ENCODE measurements around the gene C1orf53.

Gene C1orf53

DNA sequence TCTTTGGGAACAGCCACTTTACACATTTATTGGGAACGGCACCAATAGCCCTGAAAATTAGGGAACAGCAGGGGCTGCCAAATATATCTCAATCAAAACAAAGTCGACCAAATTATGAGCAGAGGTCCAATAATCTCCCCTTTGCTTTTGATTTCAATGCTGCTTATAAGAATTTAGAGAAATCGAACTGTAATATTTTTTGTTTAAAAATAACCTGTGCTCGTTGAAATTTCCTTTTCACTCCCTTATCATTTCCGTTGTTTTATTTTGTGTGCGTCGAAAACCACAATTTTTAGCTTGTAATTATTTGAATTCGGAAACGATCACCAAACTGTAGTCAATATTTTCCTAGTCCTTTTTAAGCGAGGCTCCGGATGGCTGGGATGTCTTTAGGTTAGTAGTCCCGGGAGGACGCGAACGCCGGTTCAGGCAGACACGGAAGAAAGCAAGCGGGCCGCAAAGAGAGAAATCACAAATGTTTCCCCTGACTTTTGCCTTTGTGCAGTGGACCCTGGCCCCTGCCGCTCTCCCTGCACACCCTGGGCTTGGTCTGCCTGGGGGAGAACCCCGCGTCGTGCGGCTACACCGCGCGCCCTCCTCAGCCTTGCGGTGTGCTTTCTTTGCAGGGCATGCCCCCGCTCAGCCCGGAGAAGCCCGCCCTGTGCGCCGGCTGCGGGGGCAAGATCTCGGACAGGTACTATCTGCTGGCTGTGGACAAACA is 17.1 kb downstream of the C1orf53 start:
- ChIA-PET POLR2A (no interaction called here), CTCF (interaction anchor here (2.9 kb wide), 1 partner anchor 16 kb away, joined by 10 read pairs; the partner anchor contains the start of gene C1orf53)
- TF ChIP-seq, protein P1, sequence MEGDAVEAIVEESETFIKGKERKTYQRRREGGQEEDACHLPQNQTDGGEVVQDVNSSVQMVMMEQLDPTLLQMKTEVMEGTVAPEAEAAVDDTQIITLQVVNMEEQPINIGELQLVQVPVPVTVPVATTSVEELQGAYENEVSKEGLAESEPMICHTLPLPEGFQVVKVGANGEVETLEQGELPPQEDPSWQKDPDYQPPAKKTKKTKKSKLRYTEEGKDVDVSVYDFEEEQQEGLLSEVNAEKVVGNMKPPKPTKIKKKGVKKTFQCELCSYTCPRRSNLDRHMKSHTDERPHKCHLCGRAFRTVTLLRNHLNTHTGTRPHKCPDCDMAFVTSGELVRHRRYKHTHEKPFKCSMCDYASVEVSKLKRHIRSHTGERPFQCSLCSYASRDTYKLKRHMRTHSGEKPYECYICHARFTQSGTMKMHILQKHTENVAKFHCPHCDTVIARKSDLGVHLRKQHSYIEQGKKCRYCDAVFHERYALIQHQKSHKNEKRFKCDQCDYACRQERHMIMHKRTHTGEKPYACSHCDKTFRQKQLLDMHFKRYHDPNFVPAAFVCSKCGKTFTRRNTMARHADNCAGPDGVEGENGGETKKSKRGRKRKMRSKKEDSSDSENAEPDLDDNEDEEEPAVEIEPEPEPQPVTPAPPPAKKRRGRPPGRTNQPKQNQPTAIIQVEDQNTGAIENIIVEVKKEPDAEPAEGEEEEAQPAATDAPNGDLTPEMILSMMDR (IDR thresholded peaks at IDR 0.05; ENCODE audit: control extremely low read depth, extremely low read depth, low read depth, missing control alignments), result no peak
- no peak for DNase-seq (ENCODE audit: extremely low spot score)

DNA sequence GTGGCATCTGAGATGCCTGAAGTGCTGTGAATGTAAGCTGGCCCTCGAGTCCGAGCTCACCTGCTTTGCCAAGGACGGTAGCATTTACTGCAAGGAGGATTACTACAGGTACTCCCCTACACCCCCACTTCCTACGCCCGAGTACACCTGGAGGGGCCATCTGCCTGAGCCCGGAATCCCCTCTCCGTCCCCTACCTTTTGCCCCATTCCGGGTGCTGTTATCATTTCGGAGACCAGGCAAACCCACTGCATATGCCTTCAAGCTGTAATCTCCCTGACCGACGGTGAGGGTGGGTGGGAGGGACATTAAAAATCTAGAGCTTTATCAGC is 17.6 kb downstream of the C1orf53 start:
- ChIA-PET CTCF (interaction anchor here (1.3 to 2.9 kb wide), 2 partner anchors 10 to 17 kb away, joined by 3 to 10 read pairs; partner anchors contain the start of gene C1orf53), POLR2A (no interaction called here)
- no peak for DNase-seq (ENCODE audit: extremely low spot score)
- TF ChIP-seq, protein P1 (IDR thresholded peaks at IDR 0.05; ENCODE audit: control extremely low read depth, extremely low read depth, low read depth, missing control alignments), result no peak

DNA sequence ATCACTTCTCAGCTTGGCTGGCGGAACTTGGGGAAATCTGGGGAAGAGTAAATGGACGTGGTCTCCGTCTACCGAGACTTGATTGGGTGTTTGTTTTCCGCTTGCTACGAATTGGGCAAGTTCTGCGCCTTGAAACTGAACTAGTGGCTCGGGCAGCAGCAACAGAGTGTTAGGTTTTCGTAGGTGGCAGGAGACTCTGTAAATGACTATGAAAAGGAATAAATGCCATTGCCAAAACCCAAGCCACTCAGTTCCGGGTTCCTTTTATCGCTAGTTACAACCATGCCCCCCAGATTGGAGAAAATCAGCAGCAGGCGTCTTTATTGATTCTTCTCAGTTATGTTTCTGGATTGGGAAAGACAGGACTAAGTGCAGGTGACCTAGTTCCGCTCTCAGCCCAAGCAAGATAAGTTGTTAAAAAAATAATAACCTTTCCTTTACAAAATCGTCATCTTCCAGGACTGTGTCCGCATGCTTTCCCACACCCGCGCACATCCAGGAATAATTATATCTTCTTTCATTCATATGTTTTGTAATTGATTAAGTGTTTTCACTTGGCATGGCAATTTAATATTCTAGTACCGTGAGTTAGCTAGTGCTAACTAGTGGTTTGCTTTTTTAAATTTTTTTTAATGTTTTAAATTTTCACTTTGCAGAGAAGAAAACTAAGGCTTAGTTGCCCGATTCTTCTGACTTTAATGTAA is 18.1 kb downstream of the C1orf53 start:
- POLR2A ChIA-PET, result no interaction called here
- CTCF ChIA-PET, result interaction anchor here (0.9 to 2.9 kb wide), 3 partner anchors 10 to 17 kb away, joined by 3 to 10 read pairs (median 3); partner anchors contain the start of gene C1orf53

DNA sequence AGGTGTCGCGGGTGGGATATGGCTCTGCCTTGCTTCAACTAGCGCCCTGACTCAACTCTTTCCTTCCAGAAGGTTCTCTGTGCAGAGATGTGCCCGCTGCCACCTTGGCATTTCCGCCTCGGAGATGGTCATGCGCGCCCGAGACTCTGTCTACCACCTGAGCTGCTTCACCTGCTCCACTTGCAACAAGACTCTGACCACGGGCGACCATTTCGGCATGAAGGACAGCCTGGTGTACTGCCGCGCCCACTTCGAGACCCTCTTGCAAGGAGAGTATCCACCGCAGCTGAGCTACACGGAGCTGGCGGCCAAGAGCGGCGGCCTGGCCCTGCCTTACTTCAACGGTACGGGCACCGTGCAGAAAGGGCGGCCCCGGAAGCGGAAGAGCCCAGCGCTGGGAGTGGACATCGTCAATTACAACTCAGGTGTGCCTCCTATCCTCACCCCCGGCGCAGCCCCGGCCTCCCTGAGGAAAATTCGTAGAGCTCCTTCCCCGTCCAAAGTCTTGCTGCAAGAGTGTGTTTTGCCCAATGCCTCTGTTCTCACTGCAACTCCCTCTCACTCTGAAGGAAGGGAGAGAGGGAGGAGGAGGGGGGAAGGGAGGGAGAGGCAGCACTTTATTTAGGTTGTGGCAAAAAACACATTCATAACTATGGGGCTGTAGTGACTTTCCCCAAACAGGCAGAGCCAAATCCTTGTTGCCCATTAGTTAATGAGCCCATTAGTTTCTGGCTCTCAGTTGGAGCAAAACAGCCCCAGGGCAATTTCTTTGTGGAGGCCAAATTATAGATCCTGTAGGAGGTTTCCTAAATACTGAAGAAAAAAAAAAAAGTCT is 19.0 kb downstream of the C1orf53 start:
- CTCF ChIA-PET, result interaction anchor here (0.8 to 1.3 kb wide), 3 partner anchors 9 to 18 kb away, joined by 3 read pairs; no protein-coding TSS in a partner anchor
- POLR2A ChIA-PET, result no interaction called here
- TF ChIP-seq, protein P1 (IDR thresholded peaks at IDR 0.05; ENCODE audit: control extremely low read depth, extremely low read depth, low read depth, missing control alignments), result no peak
- no peak for DNase-seq (ENCODE audit: extremely low spot score)

More for the DNA sequence above, 18.1 kb downstream of the C1orf53 start:
- TF ChIP-seq, protein P1 (IDR thresholded peaks at IDR 0.05; ENCODE audit: control extremely low read depth, extremely low read depth, low read depth, missing control alignments), result no peak
- no peak for DNase-seq (ENCODE audit: extremely low spot score)

DNA sequence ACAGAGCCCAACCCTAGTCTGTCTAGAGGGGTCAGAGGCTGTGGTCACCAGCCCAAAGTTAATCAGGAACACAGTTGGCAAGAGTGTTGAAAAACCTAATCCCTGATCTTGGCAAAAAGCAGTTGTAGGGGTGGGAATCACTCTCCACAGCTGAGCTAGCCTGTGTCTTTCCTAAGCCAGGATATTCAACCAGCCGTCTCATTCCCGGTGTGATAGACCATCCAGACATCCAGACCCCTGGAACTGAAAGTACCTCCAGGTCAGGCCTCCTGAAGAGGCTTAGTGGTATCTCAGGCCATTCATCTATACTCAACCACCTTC is 19.6 kb downstream of the C1orf53 start:
- ChIA-PET POLR2A (no interaction called here), CTCF (no interaction called here)
- DNase-seq (ENCODE audit: extremely low spot score), result no peak
- TF ChIP-seq, protein P1 (IDR thresholded peaks at IDR 0.05; ENCODE audit: control extremely low read depth, extremely low read depth, low read depth, missing control alignments), result no peak

DNA sequence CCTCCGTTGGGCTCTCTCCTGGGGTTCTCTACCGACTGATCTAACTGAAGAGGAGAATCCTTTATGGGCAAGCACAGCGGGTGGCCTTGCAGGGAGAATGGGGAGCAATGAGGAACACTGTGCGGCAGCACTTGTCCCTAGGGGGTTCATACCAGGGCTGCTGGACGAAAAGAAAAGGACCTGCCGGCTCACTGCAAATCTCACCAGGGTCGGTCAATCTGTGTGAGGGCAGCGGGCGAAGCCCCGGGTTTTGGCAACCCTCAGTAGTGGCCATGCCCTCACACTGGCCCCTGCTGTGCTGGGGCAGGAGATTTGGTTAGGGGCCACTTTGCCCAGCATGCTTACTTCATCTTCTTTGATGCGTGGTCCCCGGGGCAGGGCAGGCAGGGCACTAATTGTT is 20.6 kb downstream of the C1orf53 start:
- TF ChIP-seq, protein P1 (IDR thresholded peaks at IDR 0.05; ENCODE audit: control extremely low read depth, extremely low read depth, low read depth, missing control alignments), result no peak
- no peak for DNase-seq (ENCODE audit: extremely low spot score)
- ChIA-PET POLR2A (no interaction called here), CTCF (interaction anchor here (0.6 to 3.0 kb wide), 4 partner anchors 9 to 308 kb away, joined by 3 to 12 read pairs (median 4); no protein-coding TSS in a partner anchor)
